HG02759 (cell line): ENCODE data around the gene EEFSEC.

Source experiments
- ATAC-seq: cut with Tn5 transposase; IDR thresholded peaks from one replicate; pipeline ENCODE4 v1.9.1; 2021; ENCODE audit warnings: mild to moderate bottlenecking, moderate library complexity; ENCODE audit not compliant: unreplicated experiment

The EEFSEC gene

DNA sequence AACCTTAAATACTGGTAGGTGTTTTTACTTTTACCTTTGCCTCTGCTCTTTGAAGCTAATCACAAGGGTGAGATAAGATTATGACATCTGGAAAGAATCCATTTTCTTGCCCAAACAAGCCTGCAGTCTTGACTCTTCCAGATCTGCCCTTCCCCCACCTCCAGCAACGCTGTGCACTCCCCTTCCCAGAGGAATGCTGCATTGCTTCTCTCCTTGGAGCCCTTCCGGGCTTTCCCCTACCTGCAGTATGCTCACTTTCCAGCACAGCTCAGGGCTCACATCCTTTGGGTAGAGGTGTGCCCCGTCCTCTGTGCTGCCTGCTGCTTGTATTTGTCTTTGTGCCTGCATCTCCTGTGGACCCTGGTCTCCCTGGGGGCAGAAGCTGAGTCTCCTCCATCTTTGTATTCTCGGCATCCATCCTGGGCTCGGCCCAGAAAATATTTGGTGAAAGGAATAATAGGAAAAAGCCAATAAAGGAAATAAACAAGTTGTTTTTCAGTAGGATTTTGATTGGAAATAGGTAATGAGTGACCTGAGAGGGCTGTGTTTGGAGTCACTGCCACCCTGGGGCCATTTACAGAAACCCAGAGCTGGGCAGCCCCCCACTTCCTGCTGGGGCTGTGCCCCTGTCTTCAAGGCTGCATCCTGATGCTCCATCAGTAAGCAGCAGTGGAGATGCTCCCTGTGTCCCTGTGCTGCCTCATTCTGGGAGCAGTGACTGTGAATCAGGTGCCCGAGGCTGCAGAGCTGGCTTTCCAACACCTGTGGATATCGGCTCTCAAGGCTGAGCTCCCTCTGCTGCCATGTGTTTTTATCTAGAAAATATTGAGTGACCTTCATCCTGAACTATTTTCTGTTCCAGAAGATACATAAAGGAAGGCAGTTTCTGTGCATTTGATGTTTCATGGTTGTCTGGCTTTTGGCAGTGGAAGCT lies 117.5 kb downstream of the EEFSEC start:
- ATAC-seq: no peak

DNA sequence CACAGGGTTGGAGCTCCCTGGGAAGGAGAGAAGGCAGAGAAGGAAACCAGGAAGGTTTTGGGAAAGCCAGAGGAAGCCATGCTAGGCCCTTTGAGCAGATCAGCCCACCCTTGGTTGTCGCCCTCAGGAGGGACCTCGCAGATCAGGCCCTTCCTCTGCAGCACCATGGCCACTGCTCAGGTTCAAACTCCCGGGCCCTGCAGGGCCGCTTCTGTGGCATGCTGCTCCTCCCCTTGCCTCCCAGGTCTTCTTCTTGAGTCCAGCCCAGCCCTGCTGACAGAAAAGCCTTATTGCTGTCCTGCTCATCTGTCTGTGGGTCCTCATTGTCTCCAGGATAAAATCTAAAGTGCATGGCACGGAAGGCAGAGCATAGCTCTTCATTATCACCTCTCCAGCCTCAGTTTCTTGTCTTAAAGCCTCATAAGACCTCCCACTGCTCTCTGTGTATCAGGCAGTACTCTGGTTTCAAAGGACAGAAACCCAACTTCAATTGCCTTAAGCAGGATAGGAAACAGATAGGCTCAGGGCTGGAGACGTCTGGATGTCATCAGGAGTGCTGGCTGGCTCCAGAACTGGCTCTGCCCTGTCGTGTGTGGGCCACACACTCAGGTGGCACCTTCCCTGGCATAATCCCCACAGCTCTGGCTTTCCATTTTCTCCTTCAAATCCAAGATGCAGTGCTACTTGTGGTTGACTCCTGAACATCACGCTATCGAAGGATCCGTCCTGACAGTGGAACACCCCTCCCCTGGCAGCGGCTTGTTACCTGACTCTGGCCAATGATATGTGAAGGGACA lies 118.5 kb downstream of the EEFSEC start:
- ATAC-seq: no peak

DNA sequence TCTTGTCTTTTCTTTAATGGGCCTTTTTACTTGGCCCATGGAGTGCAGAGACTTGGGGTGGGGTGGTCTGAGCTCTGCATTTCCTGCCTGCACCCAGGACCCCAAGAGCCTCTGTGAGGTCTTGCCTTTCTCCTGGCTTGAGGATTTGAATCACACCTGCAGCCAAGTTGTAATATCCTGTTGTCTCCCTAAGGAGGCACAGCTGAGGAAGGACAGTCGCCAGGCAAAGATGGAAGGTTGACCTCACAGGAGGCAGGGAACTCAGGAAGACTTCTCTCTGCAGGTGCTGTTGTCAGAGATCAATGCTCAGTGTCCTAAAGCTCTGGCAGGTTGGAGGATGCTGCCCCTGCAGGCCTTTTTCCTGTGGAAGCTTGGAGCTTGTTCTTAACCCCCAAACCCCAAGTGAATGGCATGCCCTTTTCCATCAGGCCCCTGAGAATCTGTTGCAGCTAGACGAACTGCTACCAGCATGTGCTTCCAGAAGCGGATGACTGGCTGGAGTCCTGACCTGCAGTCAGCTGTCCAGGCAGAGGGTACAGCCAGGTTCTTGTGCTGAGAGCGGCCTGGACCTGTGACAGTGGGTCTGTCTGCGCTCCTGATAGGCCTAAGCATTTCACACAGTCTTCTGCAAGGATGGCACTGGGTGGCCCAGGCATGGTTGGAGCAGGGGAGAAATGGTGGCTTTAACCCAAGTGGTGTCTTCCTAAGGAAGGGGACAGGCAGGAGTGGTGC lies 120.0 kb downstream of the EEFSEC start:
- no peak for ATAC-seq

GRCh38 chr3:128273841-128274573 lies 120.7 kb downstream of the EEFSEC start:
- no peak for ATAC-seq

- ATAC-seq: no peak
These were observed 121.6 kb downstream of the EEFSEC start for GRCh38 chr3:128274837-128275236.

GRCh38 chr3:128275316-128276145 lies 122.2 kb downstream of the EEFSEC start:
- ATAC-seq: no peak

GRCh38 chr3:128276146-128276435 lies 122.8 kb downstream of the EEFSEC start:
- no peak for ATAC-seq

DNA sequence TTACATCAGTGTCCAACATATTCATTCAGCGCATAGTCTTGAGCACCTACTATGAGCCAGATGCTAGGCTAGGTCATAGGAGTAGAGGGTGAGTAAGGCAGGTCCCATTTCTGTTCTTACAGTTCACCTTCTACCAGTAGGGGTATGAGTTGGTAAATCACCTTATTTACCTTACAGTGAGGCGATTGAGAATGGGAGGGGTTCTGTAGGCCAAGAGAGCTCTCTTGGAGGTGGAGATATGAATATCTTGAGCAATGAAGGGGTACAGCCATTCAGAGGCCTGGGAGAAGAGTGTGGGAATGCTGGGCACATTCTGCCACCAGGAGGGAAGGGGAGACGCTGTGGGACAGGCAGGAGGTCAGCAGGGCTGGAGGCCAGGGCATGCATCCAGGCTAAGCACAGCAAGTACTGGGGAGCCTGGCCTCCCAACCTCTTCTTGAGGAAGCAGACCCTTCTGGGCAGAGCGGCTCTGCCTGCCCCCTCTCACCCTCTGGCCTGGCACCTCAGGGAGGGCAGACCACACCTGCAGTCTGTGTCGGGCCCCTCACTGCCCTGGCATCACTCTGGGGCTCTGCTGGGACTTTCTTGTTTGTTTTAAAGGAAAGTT lies 123.4 kb downstream of the EEFSEC start:
- no peak for ATAC-seq

GRCh38 chr3:128277378-128278069 lies 124.2 kb downstream of the EEFSEC start:
- no peak for ATAC-seq

GRCh38 chr3:128278130-128278529 lies 124.8 kb downstream of the EEFSEC start:
- no peak for ATAC-seq

- no peak for ATAC-seq
These were observed 125.7 kb downstream of the EEFSEC start for GRCh38 chr3:128278761-128279600.

DNA sequence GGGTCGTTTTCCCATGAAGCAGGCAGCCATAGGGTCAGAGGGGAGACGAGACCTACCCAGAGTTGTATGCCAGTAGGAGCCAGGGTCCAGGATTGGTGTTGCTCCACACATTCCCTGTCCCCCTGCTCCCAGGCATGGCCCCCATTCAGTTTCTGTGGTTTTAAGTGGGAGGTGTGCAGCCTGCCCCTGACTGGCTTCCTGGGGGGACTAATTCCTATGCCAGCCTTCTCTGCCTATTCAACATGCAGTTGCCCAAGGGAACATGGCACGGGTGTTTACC lies 126.3 kb downstream of the EEFSEC start:
- ATAC-seq: no peak

GRCh38 chr3:128280481-128281052 lies 127.3 kb downstream of the EEFSEC start:
- no peak for ATAC-seq

- ATAC-seq: no peak
These were observed 127.8 kb downstream of the EEFSEC start for GRCh38 chr3:128281056-128281455.

- no peak for ATAC-seq
These were observed 128.4 kb downstream of the EEFSEC start for GRCh38 chr3:128281461-128282367.

GRCh38 chr3:128282380-128283196 lies 129.3 kb downstream of the EEFSEC start:
- no peak for ATAC-seq
